PC-3 (cell line): Measurements from ENCODE around the gene TMEM51.

Source experiments
- EZH2 ChIP-seq: fragments of 300-600 bp; sonication (generic); IDR thresholded peaks from one replicate; pipeline ENCODE4 v1.6.1; 2017; ENCODE audit warnings: antibody characterized with exemption, mild to moderate bottlenecking, low read length; ENCODE audit not compliant: unreplicated experiment
- TF ChIP-seq, protein P1 (sequence below): fragments of 300-600 bp; sonication (generic); conservative IDR thresholded peaks from 2 replicates; pipeline ENCODE4 v1.5.1; 2017; ENCODE audit warnings: antibody characterized with exemption, low read depth, mild to moderate bottlenecking, low read length

DNA sequence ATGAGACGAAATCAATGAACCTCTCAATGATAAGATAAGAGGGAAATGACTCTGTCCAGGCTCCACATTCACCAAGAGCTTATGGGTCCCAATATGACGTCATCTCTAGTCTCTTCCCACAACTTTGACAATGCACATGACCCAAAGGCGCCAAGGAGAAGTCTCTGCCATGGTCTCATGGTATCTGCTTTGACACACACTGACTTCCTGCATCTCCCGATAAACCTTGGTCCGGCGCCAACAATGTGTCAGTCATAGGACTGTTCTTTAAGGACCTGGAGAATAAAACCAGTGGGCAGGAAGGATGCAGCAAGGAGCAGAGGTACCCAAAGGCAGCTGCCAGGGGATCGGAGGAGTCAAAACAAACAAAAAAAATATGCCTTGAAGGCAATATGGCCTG is 46.9 kb upstream of the TMEM51 start:
- TF ChIP-seq, protein P1, sequence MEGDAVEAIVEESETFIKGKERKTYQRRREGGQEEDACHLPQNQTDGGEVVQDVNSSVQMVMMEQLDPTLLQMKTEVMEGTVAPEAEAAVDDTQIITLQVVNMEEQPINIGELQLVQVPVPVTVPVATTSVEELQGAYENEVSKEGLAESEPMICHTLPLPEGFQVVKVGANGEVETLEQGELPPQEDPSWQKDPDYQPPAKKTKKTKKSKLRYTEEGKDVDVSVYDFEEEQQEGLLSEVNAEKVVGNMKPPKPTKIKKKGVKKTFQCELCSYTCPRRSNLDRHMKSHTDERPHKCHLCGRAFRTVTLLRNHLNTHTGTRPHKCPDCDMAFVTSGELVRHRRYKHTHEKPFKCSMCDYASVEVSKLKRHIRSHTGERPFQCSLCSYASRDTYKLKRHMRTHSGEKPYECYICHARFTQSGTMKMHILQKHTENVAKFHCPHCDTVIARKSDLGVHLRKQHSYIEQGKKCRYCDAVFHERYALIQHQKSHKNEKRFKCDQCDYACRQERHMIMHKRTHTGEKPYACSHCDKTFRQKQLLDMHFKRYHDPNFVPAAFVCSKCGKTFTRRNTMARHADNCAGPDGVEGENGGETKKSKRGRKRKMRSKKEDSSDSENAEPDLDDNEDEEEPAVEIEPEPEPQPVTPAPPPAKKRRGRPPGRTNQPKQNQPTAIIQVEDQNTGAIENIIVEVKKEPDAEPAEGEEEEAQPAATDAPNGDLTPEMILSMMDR = no peak
- TF ChIP-seq EZH2 = no peak
